Smooth muscle cell (in vitro differentiated cells): ENCODE data around the gene HSPBP1. TPM values are rescaled to one million over a fixed set of nuclear protein-coding genes. Genes with fewer than 3 reads are reported as not detected.

ENCODE experiments used
- DNase-seq: peaks from one replicate; lab custom pipeline; 2025; ENCODE audit not compliant: unreplicated experiment; lab: John Stamatoyannopoulos, UW
- H2AFZ ChIP-seq: fragments of 200-600 bp; sonication (generic); 2 replicates; pipeline ENCODE4 v1.6.0; 2016; ENCODE audit warnings: antibody characterized with exemption, low read depth, mild to moderate bottlenecking
- H3F3A ChIP-seq: fragments of 200-600 bp; sonication (generic); 2 replicates; pipeline ENCODE4 v1.6.0; 2017; ENCODE audit warnings: antibody characterized with exemption, low read depth
- H3K27ac ChIP-seq: fragments of 200-600 bp; sonication (generic); 2 replicates; pipeline ENCODE4 v1.5.1; 2016; ENCODE audit warnings: low read depth, mild to moderate bottlenecking
- H3K27me3 ChIP-seq: fragments of 200-600 bp; sonication (generic); 2 replicates; pipeline ENCODE4 v1.6.1; 2016; ENCODE audit warnings: low read depth, mild to moderate bottlenecking
- H3K36me3 ChIP-seq: fragments of 200-600 bp; sonication (generic); 2 replicates; pipeline ENCODE4 v1.5.1; 2016; ENCODE audit warnings: low read depth
- H3K4me1 ChIP-seq: fragments of 200-600 bp; sonication (generic); 2 replicates; pipeline ENCODE4 v1.5.1; 2016; ENCODE audit warnings: low read depth
- H3K4me2 ChIP-seq: fragments of 200-600 bp; sonication (generic); 2 replicates; pipeline ENCODE4 v1.6.0; 2016; ENCODE audit warnings: mild to moderate bottlenecking
- H3K4me3 ChIP-seq: fragments of 200-600 bp; sonication (generic); 2 replicates; pipeline ENCODE4 v1.5.1; 2016; ENCODE audit warnings: mild to moderate bottlenecking
- H3K79me2 ChIP-seq: fragments of 200-600 bp; sonication (generic); 2 replicates; pipeline ENCODE4 v1.6.0; 2016; ENCODE audit warnings: low read depth, mild to moderate bottlenecking
- H3K9ac ChIP-seq: fragments of 200-600 bp; sonication (generic); 2 replicates; pipeline ENCODE4 v1.6.0; 2016; ENCODE audit warnings: low read depth
- H3K9me3 ChIP-seq: fragments of 200-600 bp; sonication (generic); replicated peaks from 2 replicates; pipeline ENCODE4 v1.5.1; 2016; ENCODE audit warnings: low read depth
- H4K20me1 ChIP-seq: fragments of 200-600 bp; sonication (generic); 2 replicates; pipeline ENCODE4 v1.6.0; 2016; ENCODE audit warnings: low read depth
- WGBS: methylation state at CpG from one replicate; pipeline ENCODE4 v1.1.7; 2016; ENCODE audit warnings: low lambda C conversion rate; 5-methylcytosine and 5-hydroxymethylcytosine counted together
- polyA plus RNA-seq: library from polyadenylated mRNA; unstranded; fragments of >200 nt; fragmentation: Nextera tagmentation; extraction: Ambion mirVana; gene quantifications from 2 replicates; pipeline ENCODE4 v1.2.1, GENCODE V29; 2016
- total RNA-seq: library from RNA; depleted of rRNA; stranded (reverse); fragments of >200 nt; gene quantifications from 2 replicates; pipeline ENCODE4 v1.2.3, GENCODE V29; 2014
- TF ChIP-seq, protein P1 (sequence below): fragments of 200-600 bp; sonication (generic); IDR thresholded peaks from 2 replicates; pipeline ENCODE4 v1.5.1; 2017; ENCODE audit warnings: borderline replicate concordance, mild to moderate bottlenecking, antibody characterized with exemption; ENCODE audit not compliant: insufficient read depth, poor library complexity, severe bottlenecking

Gene HSPBP1
- total and polyA plus RNA-seq, 2 experiments from 2014 or later: 21.5 to 80.0 TPM

- no peaks in the 10 kb centered on the region for H3K36me3 ChIP-seq
- peak overlapping the region; percentile 93 for H3K9ac ChIP-seq
- no CpG with 5 or more reads among the region's 53 CpGs for WGBS
- H3K79me2 ChIP-seq: peaks cover 48% of the 10 kb centered on the region
- peak overlapping the region; percentile 86 for H3K27ac ChIP-seq
- peak overlapping the region; percentile 100 for H3K4me2 ChIP-seq
- H3K4me1 ChIP-seq: peaks cover 33% of the 10 kb centered on the region
- H4K20me1 ChIP-seq: peaks cover 47% of the 10 kb centered on the region
- TF ChIP-seq, protein P1, sequence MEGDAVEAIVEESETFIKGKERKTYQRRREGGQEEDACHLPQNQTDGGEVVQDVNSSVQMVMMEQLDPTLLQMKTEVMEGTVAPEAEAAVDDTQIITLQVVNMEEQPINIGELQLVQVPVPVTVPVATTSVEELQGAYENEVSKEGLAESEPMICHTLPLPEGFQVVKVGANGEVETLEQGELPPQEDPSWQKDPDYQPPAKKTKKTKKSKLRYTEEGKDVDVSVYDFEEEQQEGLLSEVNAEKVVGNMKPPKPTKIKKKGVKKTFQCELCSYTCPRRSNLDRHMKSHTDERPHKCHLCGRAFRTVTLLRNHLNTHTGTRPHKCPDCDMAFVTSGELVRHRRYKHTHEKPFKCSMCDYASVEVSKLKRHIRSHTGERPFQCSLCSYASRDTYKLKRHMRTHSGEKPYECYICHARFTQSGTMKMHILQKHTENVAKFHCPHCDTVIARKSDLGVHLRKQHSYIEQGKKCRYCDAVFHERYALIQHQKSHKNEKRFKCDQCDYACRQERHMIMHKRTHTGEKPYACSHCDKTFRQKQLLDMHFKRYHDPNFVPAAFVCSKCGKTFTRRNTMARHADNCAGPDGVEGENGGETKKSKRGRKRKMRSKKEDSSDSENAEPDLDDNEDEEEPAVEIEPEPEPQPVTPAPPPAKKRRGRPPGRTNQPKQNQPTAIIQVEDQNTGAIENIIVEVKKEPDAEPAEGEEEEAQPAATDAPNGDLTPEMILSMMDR: no peak
- H2AFZ ChIP-seq: peak overlapping the region; percentile 91
- H3K27me3 ChIP-seq: no peaks in the 10 kb centered on the region
- peak; percentile 53 for DNase-seq
- no peaks in the 10 kb centered on the region for H3K9me3 ChIP-seq
- peaks cover 16% of the 10 kb centered on the region for H3F3A ChIP-seq
- peak overlapping the region; percentile 90 for H3K4me3 ChIP-seq
Measured at GRCh38 chr19:55258476-55258827, 21.5 kb downstream of the HSPBP1 start.

DNA sequence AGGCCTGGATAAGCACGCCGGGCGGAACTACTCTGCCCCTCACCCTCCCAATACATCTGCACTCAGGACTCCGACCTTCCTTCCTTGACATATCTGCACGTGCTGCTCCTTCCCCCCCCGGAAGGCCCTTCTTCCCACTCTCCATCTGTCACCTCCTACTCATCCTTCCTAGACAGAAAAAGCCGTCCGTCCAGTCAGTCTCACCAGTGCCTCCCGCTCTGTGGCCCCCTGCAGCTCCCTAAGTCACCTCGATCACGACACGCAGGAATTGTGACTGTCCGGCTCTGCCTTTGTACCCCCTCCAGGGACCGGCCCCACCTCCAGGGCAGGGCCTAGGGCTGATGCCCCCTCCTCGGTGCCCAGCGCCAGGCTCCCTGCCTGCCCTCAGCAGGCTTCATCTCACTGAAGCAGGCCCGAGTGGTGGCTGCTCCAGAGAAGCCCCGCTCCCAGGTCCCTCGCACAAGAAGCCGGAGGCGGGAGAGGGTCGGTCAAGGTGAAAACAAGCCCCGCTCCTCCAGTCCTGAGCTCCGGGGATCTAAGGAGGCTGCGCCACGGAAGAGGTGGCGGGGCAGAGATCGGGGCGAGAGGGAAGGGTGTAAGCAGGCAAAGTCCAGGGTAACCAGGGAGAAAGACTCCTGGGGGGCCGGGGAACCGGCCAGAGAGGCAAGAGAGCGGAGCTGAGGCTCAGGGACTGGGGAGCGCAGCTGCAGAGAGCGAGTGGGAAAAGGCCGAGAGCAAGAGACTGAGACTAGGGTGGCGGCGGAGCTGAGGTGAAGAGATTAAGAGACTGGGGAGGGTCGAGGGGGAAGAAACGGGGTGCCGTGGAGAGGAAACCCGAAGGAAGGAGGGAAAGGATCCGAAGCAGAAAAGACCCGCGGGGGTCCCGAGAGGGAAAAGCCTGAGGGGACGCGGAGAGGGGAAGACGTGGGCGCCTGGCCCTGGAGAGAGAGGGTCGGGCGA lies 22.2 kb downstream of the HSPBP1 start:
- peak overlapping the region; percentile 55 for H3K27ac ChIP-seq
- peak overlapping the region; percentile 100 for H3K4me2 ChIP-seq
- peak overlapping the region; percentile 77 for H3K9ac ChIP-seq
- peak overlapping the region; percentile 90 for H3K4me3 ChIP-seq
- H3K79me2 ChIP-seq: peaks cover 55% of the 10 kb centered on the region
- H3K27me3 ChIP-seq: no peaks in the 10 kb centered on the region
- peaks cover 16% of the 10 kb centered on the region for H3F3A ChIP-seq
- peaks cover 33% of the 10 kb centered on the region for H3K4me1 ChIP-seq
- H3K9me3 ChIP-seq: no peaks in the 10 kb centered on the region
- peaks cover 55% of the 10 kb centered on the region for H4K20me1 ChIP-seq
- TF ChIP-seq, protein P1: no peak
- DNase-seq: no peak
- no peak overlapping the region for H2AFZ ChIP-seq
- 14% methylated on average over 32 of the region's 51 CpGs for WGBS
- H3K36me3 ChIP-seq: no peaks in the 10 kb centered on the region

GRCh38 chr19:55256562-55257460 lies 23.1 kb downstream of the HSPBP1 start:
- Histone ChIP-seq H3K4me1 (peaks cover 33% of the 10 kb centered on the region), H3F3A (peaks cover 16% of the 10 kb centered on the region), H2AFZ (no peak overlapping the region), H3K4me3 (peak overlapping the region; percentile 90), H3K27me3 (no peaks in the 10 kb centered on the region), H3K9me3 (no peaks in the 10 kb centered on the region), H3K27ac (no peak overlapping the region), H3K4me2 (peak overlapping the region; percentile 100), H3K9ac (no peak overlapping the region), H3K79me2 (peaks cover 65% of the 10 kb centered on the region), H4K20me1 (peaks cover 64% of the 10 kb centered on the region), H3K36me3 (no peaks in the 10 kb centered on the region)
- DNase-seq: no peak
- TF ChIP-seq, protein P1: no peak
- 74% methylated on average over 22 of the region's 22 CpGs for WGBS
